Skeletal muscle satellite cell (primary cell): ENCODE measurements around the gene INHBC.
"Not testable (repeated sequence)": the region's sequence is repeated elsewhere in the genome, so short reads cannot be mapped to it uniquely, and the experiment has no call there.

ENCODE experiments used
- H3K27me3 ChIP-seq: 2 replicates; pipeline ENCODE4 v1.7.0; 2013; ENCODE audit warnings: low read length; ENCODE audit not compliant: control insufficient read depth, insufficient read depth
- H3K36me3 ChIP-seq: 2 replicates; pipeline ENCODE4 v1.7.0; 2013; ENCODE audit warnings: mild to moderate bottlenecking, control low read depth, low read length; ENCODE audit not compliant: insufficient read depth
- H3K4me1 ChIP-seq: 2 replicates; pipeline ENCODE4 v1.7.0; 2013; ENCODE audit warnings: low read length; ENCODE audit not compliant: control insufficient read depth, insufficient read depth
- H3K4me2 ChIP-seq: 2 replicates; pipeline ENCODE4 v1.7.0; 2013; ENCODE audit warnings: mild to moderate bottlenecking, low read length
- H3K4me3 ChIP-seq: 2 replicates; pipeline ENCODE4 v1.7.0; 2013; ENCODE audit warnings: low read length
- H3K9ac ChIP-seq: 2 replicates; pipeline ENCODE4 v1.7.0; 2013; ENCODE audit warnings: mild to moderate bottlenecking, low read depth, low read length, moderate library complexity
- H3K9me3 ChIP-seq: replicated peaks from 2 replicates; pipeline ENCODE4 v1.7.0; 2013; ENCODE audit warnings: mild to moderate bottlenecking, control low read depth, low read length

The INHBC gene

DNA sequence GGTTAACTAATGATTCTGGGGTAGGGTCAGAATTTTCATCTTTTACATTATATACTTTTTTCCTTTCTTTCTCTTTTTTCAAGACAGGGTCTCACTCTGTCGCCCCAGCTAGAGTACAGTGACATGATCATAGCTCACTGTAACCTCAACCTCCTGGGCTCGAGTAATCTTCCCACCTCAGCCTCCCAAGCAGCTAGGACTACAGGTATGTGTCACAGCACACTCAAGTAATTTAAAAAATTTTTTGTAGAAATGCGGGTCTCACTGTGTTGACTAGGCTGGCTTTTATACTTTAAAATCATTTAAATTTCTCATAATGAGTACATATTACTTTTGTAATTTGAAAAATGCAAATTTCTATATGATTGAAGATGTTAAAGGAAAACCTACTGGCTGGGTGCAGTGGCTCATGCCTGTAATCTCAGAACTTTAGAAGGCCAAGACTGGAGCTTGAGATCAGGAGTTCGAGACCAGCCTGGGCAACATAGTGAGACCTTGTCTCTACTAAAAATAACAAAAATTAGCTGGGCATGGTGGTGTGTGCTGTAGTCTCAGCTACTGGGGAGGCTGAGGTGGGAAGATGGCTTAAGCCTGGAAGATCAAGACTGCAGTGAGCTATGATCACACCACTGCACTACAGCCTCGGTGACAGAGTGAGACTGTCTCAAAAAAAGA, 29.5 kb upstream of the INHBC start:
- no peaks in the 10 kb centered on the region for H3K27me3 ChIP-seq
- H3K9me3 ChIP-seq: no peaks in the 10 kb centered on the region
- H3K4me1 ChIP-seq: peaks cover 3% of the 10 kb centered on the region
- H3K9ac ChIP-seq: no peak overlapping the region
- no peak overlapping the region for H3K4me3 ChIP-seq
- H3K4me2 ChIP-seq: no peak overlapping the region
- H3K36me3 ChIP-seq: no peaks in the 10 kb centered on the region

DNA sequence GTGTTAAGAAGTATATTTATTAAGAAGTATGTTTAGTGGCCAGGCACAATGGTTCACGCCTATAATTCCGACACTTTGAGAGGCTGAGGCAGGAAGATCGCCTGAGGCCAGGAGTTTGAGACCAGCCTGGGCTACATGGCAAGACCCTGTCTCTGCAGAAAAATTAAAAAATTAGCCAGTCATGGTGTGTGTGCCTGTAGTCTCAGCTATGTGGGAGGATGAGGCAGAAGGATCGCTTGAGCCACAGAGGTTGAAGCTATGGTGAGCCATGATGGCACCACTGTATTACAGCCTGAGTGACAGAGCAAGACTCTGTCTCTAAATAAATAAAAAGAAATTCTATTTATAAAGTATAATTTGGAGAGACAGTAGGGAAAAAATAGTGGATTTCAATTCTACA, 24.1 kb upstream of the INHBC start:
- Histone ChIP-seq H3K4me2 (no peak overlapping the region), H3K4me3 (no peak overlapping the region), H3K36me3 (no peaks in the 10 kb centered on the region), H3K9ac (no peak overlapping the region), H3K4me1 (no peaks in the 10 kb centered on the region), H3K9me3 (no peaks in the 10 kb centered on the region), H3K27me3 (no peaks in the 10 kb centered on the region)

DNA sequence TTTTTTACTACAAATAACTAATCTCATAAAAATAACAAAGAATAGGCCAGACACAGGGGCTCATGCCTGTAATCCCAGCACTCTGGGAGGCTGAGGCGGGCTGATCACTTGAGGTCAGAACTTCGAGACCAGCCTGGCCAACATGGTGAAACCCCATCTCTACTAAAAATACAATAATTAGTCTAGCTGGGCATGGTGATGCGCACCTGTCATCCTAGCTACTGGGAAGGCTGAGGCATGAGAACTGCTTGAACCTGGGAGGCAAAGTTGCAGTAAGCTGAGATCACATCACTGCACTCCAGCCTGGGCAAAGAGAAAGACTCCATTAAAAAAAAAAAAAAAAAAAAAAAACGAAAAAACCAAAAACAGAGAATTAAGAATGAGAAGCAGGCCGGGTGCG, 20.4 kb upstream of the INHBC start:
- not testable (repeated sequence) for H3K36me3 ChIP-seq, H3K4me1 ChIP-seq, H3K9me3 ChIP-seq, H3K9ac ChIP-seq, H3K4me3 ChIP-seq, H3K4me2 ChIP-seq, H3K27me3 ChIP-seq

DNA sequence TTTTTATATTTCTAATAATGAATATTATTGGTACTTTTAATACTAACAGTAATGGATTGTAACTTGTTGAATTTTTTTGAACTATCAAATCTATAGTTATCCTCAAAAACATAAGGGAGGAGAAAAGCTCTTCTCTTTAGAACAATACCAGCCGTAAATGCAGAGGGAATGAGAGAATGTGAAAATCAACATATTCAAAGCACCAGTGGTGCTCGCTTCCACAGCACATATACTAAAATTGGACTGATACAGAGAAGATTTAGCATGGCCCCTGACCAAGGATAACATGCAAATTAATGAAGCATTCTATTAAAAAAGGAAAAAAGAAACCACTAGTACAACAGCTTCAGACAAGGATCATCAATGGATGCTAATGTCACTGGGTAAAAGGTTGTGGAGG, 19.5 kb upstream of the INHBC start:
- Histone ChIP-seq H3K4me3 (no peak overlapping the region), H3K4me1 (peaks cover 8% of the 10 kb centered on the region), H3K27me3 (no peaks in the 10 kb centered on the region)

DNA sequence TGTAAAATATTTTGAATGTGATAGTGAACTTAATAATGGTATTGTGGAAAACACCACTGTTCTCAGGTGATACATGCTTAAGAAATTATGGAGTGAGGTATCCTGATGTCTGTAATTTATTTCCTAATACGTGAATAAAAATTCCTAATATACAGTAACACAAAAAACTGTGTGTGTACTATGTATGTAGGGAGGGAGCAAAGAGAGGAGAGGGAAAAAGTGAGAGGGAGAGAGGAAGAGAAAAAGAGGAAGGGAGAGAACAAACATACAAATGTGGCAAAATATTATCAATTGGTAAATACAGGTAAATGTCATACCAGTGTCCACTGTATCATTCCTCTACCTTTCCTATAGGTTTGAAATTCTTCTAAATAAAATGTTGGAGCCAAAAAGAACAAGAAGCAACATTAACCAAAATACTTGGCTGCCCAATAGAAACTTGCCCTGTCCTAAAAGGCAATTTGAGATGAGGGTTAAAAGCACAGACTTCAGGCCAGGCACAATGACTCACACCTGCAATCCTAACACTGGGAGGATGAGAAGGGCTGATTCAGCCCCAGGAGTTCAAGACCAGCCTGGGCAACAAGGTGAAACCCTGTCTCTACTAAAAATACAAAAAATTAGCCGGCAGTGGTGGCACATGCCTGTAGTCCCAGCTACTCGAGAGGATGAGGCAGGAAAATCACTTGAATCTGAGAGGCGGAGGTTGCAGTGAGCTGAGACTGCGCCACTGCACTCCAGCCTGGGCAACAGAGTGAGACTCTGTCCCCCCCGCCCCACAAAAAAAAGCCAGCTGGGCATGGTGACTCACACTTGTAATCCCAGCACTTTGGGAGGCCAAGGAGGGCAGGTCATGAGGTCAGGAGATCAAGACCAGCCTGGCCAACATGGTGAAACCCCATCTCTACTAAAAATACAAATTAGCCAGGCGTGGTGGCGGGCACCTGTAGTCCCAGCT, 18.3 kb upstream of the INHBC start:
- Histone ChIP-seq H3K4me2 (no peak overlapping the region), H3K9me3 (no peaks in the 10 kb centered on the region), H3K36me3 (no peaks in the 10 kb centered on the region), H3K27me3 (no peaks in the 10 kb centered on the region), H3K4me3 (no peak overlapping the region), H3K4me1 (peaks cover 8% of the 10 kb centered on the region), H3K9ac (no peak overlapping the region)

More for the DNA sequence above, 19.5 kb upstream of the INHBC start:
- Histone ChIP-seq H3K9me3 (no peaks in the 10 kb centered on the region), H3K36me3 (no peaks in the 10 kb centered on the region), H3K9ac (no peak overlapping the region), H3K4me2 (no peak overlapping the region)

DNA sequence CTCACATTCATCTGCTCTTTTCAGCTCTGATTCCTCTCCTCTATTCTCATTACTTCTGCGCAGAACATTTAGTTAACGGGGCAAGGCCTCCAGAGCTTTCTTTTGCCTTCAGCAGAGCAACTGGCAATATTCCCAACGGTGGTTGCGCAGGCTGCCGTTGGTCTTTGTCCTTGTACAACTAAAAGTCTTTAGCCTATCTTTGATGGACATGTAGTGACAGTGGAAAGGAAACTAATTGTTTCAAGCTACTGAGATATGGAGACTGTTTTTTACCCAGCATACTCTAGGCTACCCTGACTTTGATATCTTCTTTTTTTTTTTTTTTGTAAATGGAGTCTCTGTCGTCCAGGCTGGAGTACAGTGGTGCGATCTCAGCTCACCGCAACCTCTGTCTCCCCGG, 16.3 kb upstream of the INHBC start:
- Histone ChIP-seq H3K36me3 (peaks cover 4% of the 10 kb centered on the region), H3K9me3 (no peaks in the 10 kb centered on the region), H3K4me3 (no peak overlapping the region), H3K9ac (no peak overlapping the region), H3K4me1 (peaks cover 8% of the 10 kb centered on the region), H3K4me2 (no peak overlapping the region), H3K27me3 (no peaks in the 10 kb centered on the region)

DNA sequence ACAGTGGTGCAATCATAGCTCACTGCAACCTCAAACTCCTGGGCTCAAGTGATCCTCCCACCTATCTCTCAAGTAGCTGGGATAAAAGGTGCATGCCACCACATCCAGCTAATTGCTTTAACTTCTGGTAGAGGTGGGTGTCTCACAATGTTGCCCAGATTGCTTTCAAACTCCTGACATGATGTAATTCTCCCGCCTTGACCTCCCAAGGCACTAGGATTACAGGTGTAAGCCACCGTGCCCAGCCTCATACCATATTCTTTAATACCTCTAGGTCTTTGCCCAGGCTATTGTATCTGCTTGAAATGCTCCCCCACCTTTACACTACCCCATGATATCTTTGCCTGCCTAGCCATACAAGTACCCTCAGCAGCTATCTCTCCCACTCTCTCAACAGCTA, 15.1 kb upstream of the INHBC start:
- Histone ChIP-seq H3K4me1 (peaks cover 8% of the 10 kb centered on the region), H3K9me3 (no peaks in the 10 kb centered on the region)

DNA sequence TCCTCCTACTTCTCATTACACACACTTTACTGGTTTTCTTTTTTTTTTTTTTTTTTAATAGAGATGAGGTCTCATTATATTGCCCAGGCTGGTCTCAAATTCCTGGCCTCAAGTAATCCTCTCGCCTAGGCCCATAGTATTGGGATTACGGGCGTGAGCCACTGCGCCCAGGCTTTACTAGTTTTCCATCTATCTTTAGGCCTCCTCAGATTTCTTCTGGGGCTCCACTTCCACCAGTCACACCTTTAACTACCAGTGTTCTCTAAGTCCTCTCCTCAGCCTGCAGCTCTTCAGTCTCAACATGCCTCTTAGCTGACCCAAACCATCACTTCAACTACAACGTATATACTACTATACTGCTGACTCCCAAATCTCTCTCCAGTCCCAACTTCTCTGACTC, 14.1 kb upstream of the INHBC start:
- Histone ChIP-seq H3K9ac (no peak overlapping the region), H3K27me3 (no peaks in the 10 kb centered on the region), H3K4me3 (no peak overlapping the region), H3K9me3 (no peaks in the 10 kb centered on the region), H3K4me2 (no peak overlapping the region), H3K36me3 (peaks cover 4% of the 10 kb centered on the region), H3K4me1 (peaks cover 8% of the 10 kb centered on the region)

More for the DNA sequence above, 15.1 kb upstream of the INHBC start:
- Histone ChIP-seq H3K9ac (no peak overlapping the region), H3K4me3 (no peak overlapping the region), H3K27me3 (no peaks in the 10 kb centered on the region), H3K4me2 (no peak overlapping the region), H3K36me3 (peaks cover 4% of the 10 kb centered on the region)

DNA sequence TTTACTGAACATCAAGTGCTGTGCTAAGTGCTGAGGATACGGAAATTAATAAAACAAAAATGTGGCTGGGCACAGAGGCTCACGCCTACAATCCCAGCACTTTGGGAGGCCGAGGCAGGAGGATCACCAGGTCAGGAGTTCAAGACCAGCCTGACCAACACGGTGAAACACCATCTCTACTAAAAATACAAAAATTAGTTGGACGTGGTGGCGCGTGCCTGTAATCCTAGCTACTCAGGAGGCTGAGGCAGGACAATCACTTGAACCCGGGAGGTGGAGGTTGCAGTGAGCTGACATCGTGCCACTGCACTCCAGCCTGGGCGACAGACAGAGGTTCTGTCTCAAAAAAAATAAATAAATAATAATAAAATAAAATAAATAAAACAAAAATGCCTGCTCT, 7.6 kb upstream of the INHBC start:
- not testable (repeated sequence) for H3K9me3 ChIP-seq, H3K36me3 ChIP-seq, H3K27me3 ChIP-seq, H3K4me3 ChIP-seq, H3K4me2 ChIP-seq, H3K9ac ChIP-seq
- peaks cover 11% of the 10 kb centered on the region for H3K4me1 ChIP-seq

DNA sequence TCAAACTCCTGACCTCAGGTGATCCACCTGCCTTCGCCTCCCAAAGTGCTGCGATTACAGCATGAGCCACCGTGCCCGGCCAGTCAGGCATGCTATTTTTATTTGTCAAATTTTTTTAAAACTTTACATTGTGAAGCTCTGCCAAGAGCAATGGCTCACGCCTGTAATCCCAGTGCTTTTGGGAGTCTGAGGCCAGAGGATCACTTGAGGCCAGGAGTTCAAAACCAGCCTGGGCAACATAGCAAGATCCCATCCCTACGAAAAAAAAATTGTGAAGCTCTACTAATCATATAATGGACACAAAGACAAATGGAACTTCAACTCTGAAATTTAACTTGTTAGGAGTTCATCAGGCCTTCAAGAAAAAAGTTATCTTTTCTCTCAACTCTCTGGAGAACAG, 5.6 kb upstream of the INHBC start:
- Histone ChIP-seq H3K4me2 (peak overlapping the region; percentile 78), H3K27me3 (no peaks in the 10 kb centered on the region), H3K9ac (peak overlapping the region; percentile 92), H3K9me3 (no peaks in the 10 kb centered on the region), H3K4me1 (peaks cover 11% of the 10 kb centered on the region), H3K36me3 (no peaks in the 10 kb centered on the region), H3K4me3 (no peak overlapping the region)

DNA sequence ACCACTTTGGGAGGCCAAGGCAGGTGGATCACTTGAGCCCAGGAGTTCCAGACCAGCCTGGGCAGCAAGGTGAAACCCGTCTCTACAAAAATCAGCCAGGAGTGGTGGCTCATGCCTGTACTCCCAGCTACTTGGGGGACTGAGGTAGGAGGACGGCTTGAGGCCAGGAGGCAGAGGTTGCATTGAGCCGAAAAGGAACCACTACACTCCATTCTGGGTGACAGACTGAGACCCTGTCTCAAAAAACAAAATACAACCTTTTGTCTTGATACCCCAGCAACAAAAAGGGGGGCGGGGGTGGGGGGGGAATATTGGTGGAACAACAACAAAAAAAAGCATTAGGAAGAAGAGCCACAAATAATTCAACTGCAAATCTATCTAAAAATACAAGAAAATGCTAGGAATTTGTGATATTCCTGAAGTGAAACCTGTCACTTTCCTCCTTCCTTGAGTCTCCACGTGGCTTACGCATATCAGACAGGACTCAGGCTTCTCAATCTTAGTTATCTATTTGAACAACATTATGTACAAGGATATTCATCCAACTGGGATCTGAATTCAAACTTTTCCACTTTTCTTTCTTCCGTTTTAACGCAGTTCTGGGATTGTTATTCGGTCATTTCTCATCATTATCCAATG, 5.0 kb upstream of the INHBC start:
- Histone ChIP-seq H3K4me1 (peaks cover 11% of the 10 kb centered on the region), H3K9me3 (no peaks in the 10 kb centered on the region), H3K4me3 (peak overlapping the region; percentile 68), H3K27me3 (no peaks in the 10 kb centered on the region), H3K4me2 (peak overlapping the region; percentile 78), H3K36me3 (no peaks in the 10 kb centered on the region), H3K9ac (peak overlapping the region; percentile 92)
